ENCODE measurements around the gene MISFA.

DNA sequence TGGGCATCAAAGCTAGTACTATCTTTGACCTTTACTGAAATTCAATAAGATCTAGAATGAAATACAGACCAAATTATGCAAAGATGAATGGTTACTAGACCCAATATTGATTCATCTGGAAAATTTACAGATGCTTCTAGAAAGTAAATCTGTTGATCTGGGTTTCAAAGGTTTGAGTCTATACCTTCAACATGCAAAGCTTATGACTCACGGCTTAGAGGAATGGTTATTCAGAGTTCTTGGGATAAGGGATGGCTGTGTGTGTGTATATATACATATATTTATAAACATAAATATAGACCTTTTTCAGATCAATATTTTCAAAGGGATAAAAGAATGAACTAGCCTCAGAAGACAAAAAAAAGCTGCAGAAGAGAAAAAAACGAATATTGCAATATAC is 33.3 kb downstream of the MISFA start:
- TF ChIP-seq, protein P1, sequence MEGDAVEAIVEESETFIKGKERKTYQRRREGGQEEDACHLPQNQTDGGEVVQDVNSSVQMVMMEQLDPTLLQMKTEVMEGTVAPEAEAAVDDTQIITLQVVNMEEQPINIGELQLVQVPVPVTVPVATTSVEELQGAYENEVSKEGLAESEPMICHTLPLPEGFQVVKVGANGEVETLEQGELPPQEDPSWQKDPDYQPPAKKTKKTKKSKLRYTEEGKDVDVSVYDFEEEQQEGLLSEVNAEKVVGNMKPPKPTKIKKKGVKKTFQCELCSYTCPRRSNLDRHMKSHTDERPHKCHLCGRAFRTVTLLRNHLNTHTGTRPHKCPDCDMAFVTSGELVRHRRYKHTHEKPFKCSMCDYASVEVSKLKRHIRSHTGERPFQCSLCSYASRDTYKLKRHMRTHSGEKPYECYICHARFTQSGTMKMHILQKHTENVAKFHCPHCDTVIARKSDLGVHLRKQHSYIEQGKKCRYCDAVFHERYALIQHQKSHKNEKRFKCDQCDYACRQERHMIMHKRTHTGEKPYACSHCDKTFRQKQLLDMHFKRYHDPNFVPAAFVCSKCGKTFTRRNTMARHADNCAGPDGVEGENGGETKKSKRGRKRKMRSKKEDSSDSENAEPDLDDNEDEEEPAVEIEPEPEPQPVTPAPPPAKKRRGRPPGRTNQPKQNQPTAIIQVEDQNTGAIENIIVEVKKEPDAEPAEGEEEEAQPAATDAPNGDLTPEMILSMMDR (IDR thresholded peaks at IDR 0.05): no peak
- TF ChIP-seq EZH2 (IDR thresholded peaks at IDR 0.05): no peak

Data from neural progenitor cell (in vitro differentiated cells).